WTC11 (cell line): ENCODE data around the gene GLRA3. TPM values are rescaled to one million over a fixed set of nuclear protein-coding genes. Genes with fewer than 3 reads are reported as not detected.

ENCODE experiments used
- ATAC-seq: fragments of 200-7000 bp; cut with Tn5 transposase; 2 replicates; pipeline ENCODE4 v1.10.0; 2021; ENCODE audit warnings: mild to moderate bottlenecking, moderate library complexity
- CTCF ChIA-PET: fragments of 300-600 bp; sonication (Branson Sonifier 250); formaldehyde crosslinking; loops from one replicate; lab custom pipeline; 2021; ENCODE audit warnings: antibody characterized with exemption; lab: Charles Lee
- POLR2A ChIA-PET: fragments of 350-600 bp; sonication (Branson Sonifier 250); formaldehyde crosslinking; loops from one replicate; lab custom pipeline; 2021; ENCODE audit warnings: antibody characterized with exemption; lab: Charles Lee
- DNase-seq: peaks from one replicate; pipeline ENCODE4 v3.0.0; 2021; ENCODE audit warnings: low spot score
- H3K27ac Mint-ChIP-seq: 2 replicates; pipeline ENCODE4 v1.8.0; 2021; ENCODE audit warnings: mixed read lengths
- H3K27me3 Mint-ChIP-seq: 2 replicates; pipeline ENCODE4 v1.8.0; 2021; ENCODE audit warnings: low read depth, mild to moderate bottlenecking, moderate library complexity, mixed read lengths
- H3K36me3 Mint-ChIP-seq: 2 replicates; pipeline ENCODE4 v1.8.0; 2021; ENCODE audit warnings: mixed read lengths
- H3K4me1 Mint-ChIP-seq: 2 replicates; pipeline ENCODE4 v1.8.0; 2022; ENCODE audit warnings: mixed read lengths
- H3K4me3 Mint-ChIP-seq: 2 replicates; pipeline ENCODE4 v1.8.0; 2021; ENCODE audit warnings: mild to moderate bottlenecking, moderate library complexity, mixed read lengths
- H3K9me3 Mint-ChIP-seq: 2 replicates; pipeline ENCODE4 v1.8.0; 2021; ENCODE audit warnings: mixed read lengths
- ATF1 ChIP-seq: sonication (generic); formaldehyde crosslinking; IDR thresholded peaks from 2 replicates; pipeline ENCODE4 v1.8.1; 2023; ENCODE audit warnings: mild to moderate bottlenecking, moderate library complexity, missing genetic modification reagents
- E2F4 ChIP-seq: sonication (generic); formaldehyde crosslinking; IDR thresholded peaks from 2 replicates; pipeline ENCODE4 v1.8.1; 2022; ENCODE audit warnings: low read depth, mild to moderate bottlenecking, moderate library complexity, missing genetic modification reagents, borderline replicate concordance
- ELF4 ChIP-seq: sonication (generic); formaldehyde crosslinking; IDR thresholded peaks from 2 replicates; pipeline ENCODE4 v1.8.1; 2022; ENCODE audit warnings: low read depth, mild to moderate bottlenecking, moderate library complexity, missing genetic modification reagents
- ERG ChIP-seq: fragments of 250-450 bp; sonication (Bioruptor Pico); IDR thresholded peaks from 2 replicates; pipeline ENCODE4 v1.8.0; 2021; ENCODE audit warnings: mild to moderate bottlenecking
- GRHL2 ChIP-seq: fragments of 250-450 bp; sonication (Bioruptor Pico); IDR thresholded peaks from 2 replicates; pipeline ENCODE4 v1.8.0; 2022; ENCODE audit warnings: mild to moderate bottlenecking, moderate library complexity; ENCODE audit not compliant: insufficient replicate concordance, severe bottlenecking
- IRF1 ChIP-seq: sonication (generic); formaldehyde crosslinking; IDR thresholded peaks from 2 replicates; pipeline ENCODE4 v1.8.0; 2023; ENCODE audit warnings: missing genetic modification reagents
- JUN ChIP-seq: sonication (generic); formaldehyde crosslinking; IDR thresholded peaks from 2 replicates; pipeline ENCODE4 v1.8.0; 2023; ENCODE audit warnings: mild to moderate bottlenecking, missing genetic modification reagents
- NFYB ChIP-seq: sonication (generic); formaldehyde crosslinking; conservative IDR thresholded peaks from 2 replicates; pipeline ENCODE4 v1.8.0; 2022; ENCODE audit warnings: low read depth, missing genetic modification reagents
- RORB ChIP-seq: fragments of 250-450 bp; sonication (Bioruptor Pico); IDR thresholded peaks from 2 replicates; pipeline ENCODE4 v1.9.0; 2021; ENCODE audit warnings: mild to moderate bottlenecking
- TP53 ChIP-seq: sonication (generic); formaldehyde crosslinking; IDR thresholded peaks from 2 replicates; pipeline ENCODE4 v1.8.1; 2023; ENCODE audit warnings: mild to moderate bottlenecking, missing genetic modification reagents
- total RNA-seq: library from RNA; stranded (reverse); gene quantifications from 3 replicates; pipeline ENCODE4 v1.2.3, GENCODE V29; 2021

GLRA3 gene
- total RNA-seq, 1 experiment from 2014 or later: 0.15 TPM

GRCh38 chr4:174591243-174592021 lies 237.6 kb downstream of the GLRA3 start (continued):
- no peak for TF ChIP-seq ERG (CRISPR knock-in tag)
- no peak for TF ChIP-seq ATF1 (CRISPR knock-in tag)
- no peak for TF ChIP-seq RORB
- no peak for TF ChIP-seq JUN (CRISPR knock-in tag)
- no peak for TF ChIP-seq IRF1

GRCh38 chr4:174590336-174590735 lies 238.7 kb downstream of the GLRA3 start:
- Mint-ChIP-seq H3K4me1 (peaks cover 20% of the 10 kb centered on the region), H3K9me3 (peaks cover 29% of the 10 kb centered on the region), H3K27me3 (no peaks in the 10 kb centered on the region), H3K4me3 (no peak overlapping the region), H3K36me3 (peaks cover 18% of the 10 kb centered on the region), H3K27ac (peak overlapping the region; percentile 76; the same call in 1 of the 2 replicates)
- ATAC-seq (no peak), DNase-seq (no peak)
- TF ChIP-seq GRHL2 (CRISPR knock-in tag) (no peak), NFYB (CRISPR knock-in tag) (no peak), ELF4 (no peak), TP53 (no peak), E2F4 (CRISPR knock-in tag) (no peak)
- CTCF ChIA-PET: no interaction called here
- POLR2A ChIA-PET: no interaction called here

Other genes starting within 250 kb of the GLRA3 start
- gene ADAM29, start 89.1 kb upstream of the GLRA3 start, total RNA-seq: not detected in 3 replicates